T-helper 2 cell treated with Interferon-gamma antibody and Interleukin-4, amounts not matched to agents 100 ng/mL and 5 ng/mL, for 36 hours (primary cell): ENCODE measurements around the gene ADGRV1. TPM values are rescaled to one million over a fixed set of nuclear protein-coding genes. Genes with fewer than 3 reads are reported as not detected.

Experiments
- intact Hi-C: fragments of 100-400 bp; cut with micrococcal nuclease; formaldehyde crosslinking; loops from one replicate; pipeline ENCODE4 v1.15.1; 2023
- total RNA-seq: library from RNA; stranded (reverse); gene quantifications from 2 replicates; pipeline ENCODE4 v1.2.3, GENCODE V29; 2022

ADGRV1 gene
- total RNA-seq, 1 donor from 2014 or later: 0.02 TPM

GRCh38 chr5:90932052-90932699 is 373.6 kb downstream of the ADGRV1 start:
- intact Hi-C loops: loop anchor here (1.0 to 5.0 kb wide), 3 partner anchors 170 to 487 kb away; no protein-coding TSS in a partner anchor

- intact Hi-C loops: loop anchor here (5.0 kb wide), 1 partner anchor 169 kb away; no protein-coding TSS in a partner anchor
Measured at GRCh38 chr5:90933298-90933697, 374.7 kb downstream of the ADGRV1 start.

GRCh38 chr5:90934091-90934719 is 375.6 kb downstream of the ADGRV1 start:
- intact Hi-C loops: loop anchor here (5.0 kb wide), 1 partner anchor 168 kb away; no protein-coding TSS in a partner anchor

- intact Hi-C loops: loop anchor here (5.0 kb wide), 2 partner anchors 168 to 283 kb away; no protein-coding TSS in a partner anchor
Measured at GRCh38 chr5:90934738-90935137, 376.1 kb downstream of the ADGRV1 start.

- intact Hi-C loops: loop anchor here (5.0 kb wide), 1 partner anchor 278 kb away; no protein-coding TSS in a partner anchor
Measured at GRCh38 chr5:90939211-90939610, 380.6 kb downstream of the ADGRV1 start.

DNA sequence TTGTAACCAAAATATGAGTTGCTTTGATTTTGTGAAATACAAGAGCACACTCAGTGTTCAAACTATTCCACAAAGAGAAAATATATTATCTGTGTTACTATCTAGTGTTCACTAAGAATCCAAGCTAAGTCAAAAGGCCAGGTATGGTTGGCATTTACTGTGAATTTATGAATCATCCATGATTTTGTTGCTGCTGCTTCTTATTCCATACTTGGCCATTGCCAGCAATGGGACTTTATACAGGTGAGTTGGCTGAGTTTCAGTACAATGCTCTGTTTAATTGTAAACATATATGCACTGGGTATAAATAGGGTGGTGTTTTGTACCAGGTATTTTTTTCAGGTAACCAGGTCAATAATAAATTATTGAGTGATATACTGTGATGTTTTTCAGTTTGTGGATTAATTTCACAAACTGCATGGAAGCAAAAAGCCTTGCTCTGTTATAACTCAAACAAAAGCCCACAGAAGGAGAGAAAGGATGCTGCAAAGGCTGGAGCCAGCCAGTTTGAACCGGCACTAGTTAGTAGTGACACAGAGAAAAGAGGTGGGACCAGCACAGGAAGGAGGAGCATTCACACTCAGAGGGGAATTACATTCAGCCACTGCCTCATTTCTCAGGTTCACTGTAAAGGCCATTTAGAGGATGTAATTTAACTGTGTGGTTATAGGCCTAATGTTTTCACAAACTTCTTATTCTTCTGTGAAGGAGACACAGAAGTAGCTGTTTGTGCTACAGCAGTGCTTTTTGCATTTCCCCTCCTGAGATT is 381.8 kb downstream of the ADGRV1 start:
- intact Hi-C loops: loop anchor here (1.0 kb wide), 1 partner anchor 443 kb away; the partner anchor contains the start of gene ARRDC3

GRCh38 chr5:90941002-90941720 is 382.6 kb downstream of the ADGRV1 start:
- intact Hi-C loops: no loop called here

DNA sequence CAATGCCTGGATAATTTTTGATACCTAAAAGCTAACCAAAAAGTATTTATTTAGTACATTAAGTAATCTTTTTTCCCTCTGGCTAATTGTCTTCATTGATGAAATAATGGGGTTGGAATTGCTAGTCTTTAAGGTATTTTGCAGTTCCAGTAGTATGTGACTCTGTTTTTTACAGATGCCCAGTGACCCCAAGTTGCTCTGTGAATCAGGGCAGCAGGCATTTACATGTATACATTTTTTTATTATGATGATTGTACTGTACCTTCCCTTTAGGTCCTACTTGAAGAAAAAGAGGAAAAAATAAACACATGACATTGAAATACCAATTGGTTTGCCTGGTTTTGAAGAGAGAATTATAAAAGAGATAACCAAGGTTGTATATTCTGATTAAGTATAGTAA is 385.5 kb downstream of the ADGRV1 start:
- intact Hi-C loops: no loop called here

DNA sequence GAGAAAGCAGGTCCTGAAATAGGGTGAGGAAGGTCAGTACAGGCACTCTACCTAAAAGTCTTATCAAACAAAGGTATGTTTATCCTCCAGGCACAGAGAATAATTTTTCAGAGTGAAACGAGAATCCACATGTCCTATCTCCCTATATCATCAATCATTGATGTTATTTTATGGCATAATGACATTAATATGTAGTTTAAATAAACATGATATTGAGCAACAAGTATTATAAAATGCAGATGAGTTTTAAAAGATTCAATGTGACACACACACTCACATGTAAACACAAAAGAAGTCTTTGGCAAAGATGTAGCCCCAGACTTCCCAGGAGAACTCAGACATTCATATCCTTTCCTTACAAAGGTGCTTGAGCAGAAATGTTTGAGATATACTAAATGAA is 389.1 kb downstream of the ADGRV1 start:
- intact Hi-C loops: no loop called here

DNA sequence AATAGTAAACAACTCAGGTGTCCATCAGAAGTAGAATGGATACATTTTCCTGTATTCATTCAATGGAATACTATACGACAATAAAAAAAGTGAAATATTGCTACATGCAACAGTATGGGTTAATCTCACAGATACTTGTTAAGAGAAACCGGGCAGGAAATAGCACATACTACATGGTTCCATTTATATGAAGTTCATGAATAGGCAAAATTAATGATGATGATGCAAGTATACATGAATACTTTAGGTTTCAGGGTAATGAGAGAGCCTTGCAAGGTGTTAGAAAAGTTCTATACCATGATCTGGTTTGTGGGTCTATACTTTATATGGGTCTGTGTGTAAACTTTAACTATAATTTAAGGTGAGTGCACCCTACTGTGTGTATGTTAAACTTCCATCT is 390.4 kb downstream of the ADGRV1 start:
- intact Hi-C loops: no loop called here

DNA sequence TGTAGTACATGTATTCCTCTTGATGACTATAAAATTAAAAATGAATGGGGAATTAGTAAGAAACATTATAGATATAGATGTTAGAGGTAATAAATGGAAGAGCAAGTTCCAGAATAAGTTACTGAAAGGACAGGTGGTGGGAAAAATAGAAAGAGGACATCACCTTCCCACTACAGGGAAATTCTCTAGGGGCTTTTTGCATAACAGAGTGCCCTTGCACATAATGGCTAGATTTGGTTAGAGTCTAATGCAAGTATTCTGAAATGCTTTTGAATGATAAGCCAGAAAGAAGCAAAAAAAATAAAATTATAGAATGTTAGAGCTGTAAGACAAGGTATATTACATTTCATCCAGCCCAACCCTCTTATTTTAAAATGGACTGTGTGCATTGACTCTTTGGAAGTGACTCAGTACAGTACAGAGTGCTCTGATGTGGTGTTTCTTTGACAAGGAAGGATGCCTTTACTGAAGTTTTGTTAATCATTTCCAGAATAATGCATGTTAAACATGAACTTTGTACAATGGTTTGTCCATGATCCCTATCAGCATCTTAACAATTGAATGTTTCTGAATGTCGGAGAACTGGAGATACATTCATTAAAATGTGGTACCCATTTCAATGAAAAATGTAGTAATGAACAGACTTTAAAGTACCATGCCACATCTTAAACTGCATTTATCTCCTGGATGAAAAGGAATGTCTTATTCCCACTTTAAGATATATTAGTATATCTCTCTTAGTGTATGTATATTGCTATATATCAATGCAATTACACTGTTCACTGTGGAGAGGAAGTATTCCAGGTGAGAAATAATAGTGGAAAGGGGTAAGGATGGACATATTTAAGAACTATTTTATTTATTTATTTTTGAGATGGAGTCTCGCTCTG is 391.1 kb downstream of the ADGRV1 start:
- intact Hi-C loops: no loop called here

- intact Hi-C loops: no loop called here
Measured at GRCh38 chr5:90955001-90955635, 396.5 kb downstream of the ADGRV1 start.

- intact Hi-C loops: no loop called here
Measured at GRCh38 chr5:90956511-90957097, 398.0 kb downstream of the ADGRV1 start.

- intact Hi-C loops: no loop called here
Measured at GRCh38 chr5:90957906-90958305, 399.3 kb downstream of the ADGRV1 start.

DNA sequence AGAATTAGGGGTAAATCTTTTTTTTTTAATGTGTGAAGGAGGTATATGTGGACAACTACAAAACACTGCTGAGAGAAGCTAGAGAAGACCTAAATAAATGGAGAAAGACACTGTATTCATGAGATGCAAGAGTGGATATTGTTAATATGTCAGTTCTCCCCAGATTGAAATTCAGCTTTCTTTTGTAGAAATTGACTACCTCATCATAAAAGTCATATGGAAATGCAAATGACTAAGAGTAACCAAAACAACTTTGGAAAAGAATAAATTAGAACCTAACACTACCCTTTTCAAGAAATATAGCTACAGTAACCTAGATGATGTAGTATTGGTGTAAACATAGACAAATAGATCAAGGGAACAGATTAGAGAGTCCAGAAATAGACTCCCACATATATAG is 400.7 kb downstream of the ADGRV1 start:
- intact Hi-C loops: no loop called here

GRCh38 chr5:90962481-90962880 is 403.9 kb downstream of the ADGRV1 start:
- intact Hi-C loops: no loop called here

- intact Hi-C loops: no loop called here
Measured at GRCh38 chr5:90965110-90965685, 406.6 kb downstream of the ADGRV1 start.

GRCh38 chr5:90967443-90967842 is 408.8 kb downstream of the ADGRV1 start:
- intact Hi-C loops: no loop called here

GRCh38 chr5:90967851-90968250 is 409.3 kb downstream of the ADGRV1 start:
- intact Hi-C loops: no loop called here
